Measurements from ENCODE around the gene MED26.

The MED26 gene

GRCh38 chr19:16631465-16631864 lies 3.5 kb upstream of the MED26 start:
- TF ChIP-seq, protein P1, sequence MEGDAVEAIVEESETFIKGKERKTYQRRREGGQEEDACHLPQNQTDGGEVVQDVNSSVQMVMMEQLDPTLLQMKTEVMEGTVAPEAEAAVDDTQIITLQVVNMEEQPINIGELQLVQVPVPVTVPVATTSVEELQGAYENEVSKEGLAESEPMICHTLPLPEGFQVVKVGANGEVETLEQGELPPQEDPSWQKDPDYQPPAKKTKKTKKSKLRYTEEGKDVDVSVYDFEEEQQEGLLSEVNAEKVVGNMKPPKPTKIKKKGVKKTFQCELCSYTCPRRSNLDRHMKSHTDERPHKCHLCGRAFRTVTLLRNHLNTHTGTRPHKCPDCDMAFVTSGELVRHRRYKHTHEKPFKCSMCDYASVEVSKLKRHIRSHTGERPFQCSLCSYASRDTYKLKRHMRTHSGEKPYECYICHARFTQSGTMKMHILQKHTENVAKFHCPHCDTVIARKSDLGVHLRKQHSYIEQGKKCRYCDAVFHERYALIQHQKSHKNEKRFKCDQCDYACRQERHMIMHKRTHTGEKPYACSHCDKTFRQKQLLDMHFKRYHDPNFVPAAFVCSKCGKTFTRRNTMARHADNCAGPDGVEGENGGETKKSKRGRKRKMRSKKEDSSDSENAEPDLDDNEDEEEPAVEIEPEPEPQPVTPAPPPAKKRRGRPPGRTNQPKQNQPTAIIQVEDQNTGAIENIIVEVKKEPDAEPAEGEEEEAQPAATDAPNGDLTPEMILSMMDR (IDR thresholded peaks at IDR 0.05; ENCODE audit: borderline replicate concordance, control extremely low read depth, extremely low read depth, insufficient read depth, missing control alignments), result no peak
- in situ Hi-C loops (cut with MboI; ENCODE audit: low sequenced_read_pairs, unreplicated experiment), result no loop called here
- DNase-seq (ENCODE audit: low spot score), result no peak

DNA sequence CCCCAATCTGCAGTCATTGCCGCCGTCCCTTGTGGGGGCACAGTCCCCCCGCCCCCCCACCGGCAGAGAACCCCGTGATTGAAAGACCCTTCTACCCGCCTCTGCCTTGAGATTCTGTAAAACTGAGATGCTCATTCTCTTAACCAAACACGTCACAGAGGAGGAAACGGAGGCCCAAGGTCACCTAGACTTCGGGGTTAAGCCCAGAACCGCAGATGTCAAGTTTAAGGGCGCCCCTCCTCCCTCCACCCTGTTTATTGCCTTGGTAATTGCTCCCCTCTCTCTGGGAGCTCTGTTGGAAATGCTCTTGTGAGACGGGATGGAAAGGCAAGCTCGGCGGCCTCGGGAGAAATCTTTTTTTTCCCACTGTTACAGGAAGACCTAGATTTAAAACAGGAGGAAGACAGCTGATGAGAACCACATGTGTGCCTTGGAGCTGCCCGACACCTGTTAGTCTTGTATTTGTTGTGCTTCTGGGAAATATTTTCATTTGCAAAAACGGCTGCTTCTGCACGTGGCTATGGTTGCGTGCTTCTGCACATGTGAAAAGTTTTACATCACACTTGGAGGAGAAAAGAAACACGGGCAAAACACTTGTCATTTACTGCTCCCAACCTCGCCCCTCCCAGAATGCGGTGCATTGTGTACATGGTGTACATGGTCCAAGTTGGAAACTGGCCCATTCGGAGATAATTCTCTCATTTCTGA lies 1.1 kb upstream of the MED26 start:
- in situ Hi-C loops (cut with MboI; ENCODE audit: low sequenced_read_pairs, unreplicated experiment), result no loop called here
- DNase-seq (ENCODE audit: low spot score), result no peak
- TF ChIP-seq, protein P1 (IDR thresholded peaks at IDR 0.05; ENCODE audit: borderline replicate concordance, control extremely low read depth, extremely low read depth, insufficient read depth, missing control alignments), result no peak

DNA sequence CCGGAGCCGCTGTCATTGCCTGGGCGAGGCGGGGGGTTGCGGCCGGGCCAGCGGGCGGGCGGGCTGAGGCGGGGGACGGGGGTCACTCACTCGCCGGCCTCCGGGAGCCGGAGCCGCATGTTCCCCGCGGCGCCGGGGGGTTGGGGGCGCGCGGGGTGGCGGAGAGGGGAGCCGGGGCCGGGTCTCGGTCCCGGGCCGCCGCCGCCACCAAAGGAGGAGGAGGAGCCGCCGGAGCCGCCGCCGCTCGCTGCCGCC lies 149 bp downstream of the MED26 start:
- DNase-seq (ENCODE audit: low spot score), result no peak
- TF ChIP-seq, protein P1 (IDR thresholded peaks at IDR 0.05; ENCODE audit: borderline replicate concordance, control extremely low read depth, extremely low read depth, insufficient read depth, missing control alignments), result no peak
- in situ Hi-C loops (cut with MboI; ENCODE audit: low sequenced_read_pairs, unreplicated experiment), result no loop called here

- in situ Hi-C loops (cut with MboI; ENCODE audit: low sequenced_read_pairs, unreplicated experiment), result no loop called here
- no peak for DNase-seq (ENCODE audit: low spot score)
- TF ChIP-seq, protein P1 (IDR thresholded peaks at IDR 0.05; ENCODE audit: borderline replicate concordance, control extremely low read depth, extremely low read depth, insufficient read depth, missing control alignments), result no peak
Observed at GRCh38 chr19:16627193-16627927, 644 bp downstream of the MED26 start.

GRCh38 chr19:16626796-16627192 lies 1.2 kb downstream of the MED26 start:
- in situ Hi-C loops (cut with MboI; ENCODE audit: low sequenced_read_pairs, unreplicated experiment), result no loop called here
- DNase-seq (ENCODE audit: low spot score), result no peak
- TF ChIP-seq, protein P1 (IDR thresholded peaks at IDR 0.05; ENCODE audit: borderline replicate concordance, control extremely low read depth, extremely low read depth, insufficient read depth, missing control alignments), result no peak

GRCh38 chr19:16625163-16625958 lies 2.6 kb downstream of the MED26 start:
- in situ Hi-C loops (cut with MboI; ENCODE audit: low sequenced_read_pairs, unreplicated experiment), result no loop called here
- TF ChIP-seq, protein P1 (IDR thresholded peaks at IDR 0.05; ENCODE audit: borderline replicate concordance, control extremely low read depth, extremely low read depth, insufficient read depth, missing control alignments), result no peak

More at GRCh38 chr19:16625163-16625958, 2.6 kb downstream of the MED26 start:
- no peak for DNase-seq (ENCODE audit: low spot score)
